ENCODE data around the gene MEGF11.
"Not testable (repeated sequence)": the region's sequence is repeated elsewhere in the genome, so short reads cannot be mapped to it uniquely, and the experiment has no call there.

GRCh38 chr15:65871886-65872285 lies 381.7 kb downstream of the MEGF11 start:
- TF ChIP-seq POLR2A, CTCF (IDR thresholded peaks at IDR 0.05): not testable (repeated sequence)
